Cardiac ventricle fibroblast (primary cell): Measurements from ENCODE around the gene TGFBR3L. TPM values are rescaled to one million over a fixed set of nuclear protein-coding genes. Genes with fewer than 3 reads are reported as not detected.

Source experiments
- total RNA-seq: library from RNA; depleted of rRNA; stranded (reverse); fragments of >200 nt; gene quantifications from 2 replicates; pipeline ENCODE4 v1.2.3, GENCODE V29; 2015

The TGFBR3L gene
- 0.15 TPM in 1 of 2 replicates, not detected in the other for total RNA-seq

GRCh38 chr19:7914598-7915045, at the start of gene TGFBR3L:
Gene TGFBR3L (plus strand): TSS chr19:7914830.

GRCh38 chr19:7874076-7874896, 40.3 kb upstream of the TGFBR3L start, which contains the start of gene PRR36:
Gene PRR36 (minus strand): TSS chr19:7874390. CDS start chr19:7873689, 701 bp downstream.

GRCh38 chr19:7888145-7888825, 26.3 kb upstream of the TGFBR3L start, which contains the start of gene LRRC8E:
Gene LRRC8E (plus strand): TSS chr19:7888510. CDS start chr19:7895604, 7,094 bp downstream.

GRCh38 chr19:7903244-7904073, 11.2 kb upstream of the TGFBR3L start, which contains the start of gene MAP2K7:
Gene MAP2K7 (plus strand): TSS chr19:7903877. CDS start chr19:7903945, 68 bp downstream.

GRCh38 chr19:7919610-7920518, 5.2 kb downstream of the TGFBR3L start, which contains the start of gene SNAPC2:
Gene SNAPC2 (plus strand): TSS chr19:7920338. CDS start chr19:7920367, 29 bp downstream.

GRCh38 chr19:7926021-7926726, 11.5 kb downstream of the TGFBR3L start, which contains the start of gene CTXN1:
Gene CTXN1 (minus strand): TSS chr19:7926135. CDS start chr19:7925538, 597 bp downstream.

GRCh38 chr19:7943444-7944176, 29.0 kb downstream of the TGFBR3L start, which contains the start of gene TIMM44:
Gene TIMM44 (minus strand): TSS chr19:7943666. CDS start chr19:7943651, 15 bp downstream.

Other genes with a start within 250 kb of the TGFBR3L start
- not detected in 2 replicates for gene RETN, start 245.8 kb upstream of the TGFBR3L start, total RNA-seq
- not detected in 2 replicates for gene MCEMP1, start 237.7 kb upstream of the TGFBR3L start, total RNA-seq
- 83.4 and 88.0 TPM in 2 replicates for gene TRAPPC5, start 234.0 kb upstream of the TGFBR3L start, total RNA-seq
- not detected in 2 replicates for gene FCER2, start 212.7 kb upstream of the TGFBR3L start, total RNA-seq
- gene CLEC4G, start 182.7 kb upstream of the TGFBR3L start, total RNA-seq = not detected in 2 replicates
- not detected in 2 replicates for gene CD209, start 167.3 kb upstream of the TGFBR3L start, total RNA-seq
- not detected in 2 replicates for gene CLEC4M, start 151.6 kb upstream of the TGFBR3L start, total RNA-seq
- 16.8 and 21.4 TPM in 2 replicates for gene EVI5L, start 84.6 kb upstream of the TGFBR3L start, total RNA-seq
- gene PRR36, start 40.4 kb upstream of the TGFBR3L start, total RNA-seq = 0.44 TPM in 1 of 2 replicates, not detected in the other
- gene LRRC8E, start 26.3 kb upstream of the TGFBR3L start, total RNA-seq = 4.1 and 4.6 TPM in 2 replicates
- 6.8 and 8.5 TPM in 2 replicates for gene MAP2K7, start 11.0 kb upstream of the TGFBR3L start, total RNA-seq
- 30.2 and 31.1 TPM in 2 replicates for gene SNAPC2, start 5.5 kb downstream of the TGFBR3L start, total RNA-seq
- gene CTXN1, start 11.3 kb downstream of the TGFBR3L start, total RNA-seq = 0.59 and 2.4 TPM in 2 replicates
- 38.7 and 41.6 TPM in 2 replicates for gene TIMM44, start 28.8 kb downstream of the TGFBR3L start, total RNA-seq
- 36.1 and 38.2 TPM in 2 replicates for gene ELAVL1, start 90.8 kb downstream of the TGFBR3L start, total RNA-seq
- not detected in 2 replicates for gene CCL25, start 137.9 kb downstream of the TGFBR3L start, total RNA-seq
- gene FBN3, start 234.8 kb downstream of the TGFBR3L start, total RNA-seq = not detected in 2 replicates